Astrocyte (in vitro differentiated cells and primary cell): Measurements from ENCODE around the gene TYW3. TPM values are rescaled to one million over a fixed set of nuclear protein-coding genes. Genes with fewer than 3 reads are reported as not detected.

ENCODE experiments used
- DNase-seq: peaks from one replicate; pipeline ENCODE4 v3.0.0-alpha.2; 2010; ENCODE audit warnings: low read depth
- FAIRE-seq: peaks from 2 replicates; lab custom pipeline; 2011; peaks lifted over from hg19 to GRCh38; lab: Jason Lieb, UNC
- H2AFZ ChIP-seq: 2 replicates; pipeline ENCODE4 v1.6.0; 2012; ENCODE audit warnings: low read depth, low read length, inconsistent platforms
- H3K27ac ChIP-seq: 2 replicates; pipeline ENCODE4 v1.5.1; 2011; ENCODE audit warnings: low read depth, low read length, inconsistent platforms
- H3K27me3 ChIP-seq: 2 replicates; pipeline ENCODE4 v1.6.0; 2011; ENCODE audit warnings: low read length, inconsistent platforms; ENCODE audit not compliant: insufficient read depth
- H3K36me3 ChIP-seq: 2 replicates; pipeline ENCODE4 v1.5.1; 2011; ENCODE audit warnings: low read length, inconsistent platforms; ENCODE audit not compliant: insufficient read depth
- H3K4me1 ChIP-seq: 2 replicates; pipeline ENCODE4 v1.5.1; 2011; ENCODE audit warnings: low read length, inconsistent platforms; ENCODE audit not compliant: insufficient read depth
- H3K4me2 ChIP-seq: 2 replicates; pipeline ENCODE4 v1.6.0; 2012; ENCODE audit warnings: low read length, inconsistent platforms
- H3K4me3 ChIP-seq: 2 replicates; pipeline ENCODE4 v1.5.1; 2011; ENCODE audit warnings: low read depth, mild to moderate bottlenecking, low read length, inconsistent platforms; ENCODE audit not compliant: insufficient read depth
- H3K79me2 ChIP-seq: 2 replicates; pipeline ENCODE4 v1.6.0; 2012; ENCODE audit warnings: mild to moderate bottlenecking, low read length, inconsistent platforms; ENCODE audit not compliant: insufficient read depth
- H3K9ac ChIP-seq: 2 replicates; pipeline ENCODE4 v1.6.0; 2012; ENCODE audit warnings: mild to moderate bottlenecking, low read length, inconsistent platforms
- H3K9me3 ChIP-seq: 2 replicates; pipeline ENCODE4 v1.5.1; 2012; ENCODE audit warnings: low read depth, mild to moderate bottlenecking, low read length, inconsistent platforms; ENCODE audit not compliant: insufficient read depth
- H4K20me1 ChIP-seq: 2 replicates; pipeline ENCODE4 v1.6.0; 2012; ENCODE audit warnings: low read length, inconsistent platforms; ENCODE audit not compliant: insufficient read depth
- H3K27ac Mint-ChIP-seq: one replicate; pipeline ENCODE4 v1.8.0; 2021; ENCODE audit warnings: mild to moderate bottlenecking, mixed read lengths; ENCODE audit not compliant: unreplicated experiment
- H3K27me3 Mint-ChIP-seq: one replicate; pipeline ENCODE4 v1.8.0; 2021; ENCODE audit warnings: low read depth, mixed read lengths; ENCODE audit not compliant: unreplicated experiment
- H3K36me3 Mint-ChIP-seq: one replicate; pipeline ENCODE4 v1.8.0; 2021; ENCODE audit warnings: low read depth, mixed read lengths; ENCODE audit not compliant: unreplicated experiment
- H3K4me1 Mint-ChIP-seq: one replicate; pipeline ENCODE4 v1.8.0; 2021; ENCODE audit warnings: low read depth, mixed read lengths; ENCODE audit not compliant: unreplicated experiment
- H3K4me3 Mint-ChIP-seq: one replicate; pipeline ENCODE4 v1.8.0; 2021; ENCODE audit warnings: mild to moderate bottlenecking, moderate library complexity, mixed read lengths; ENCODE audit not compliant: unreplicated experiment
- H3K9me3 Mint-ChIP-seq: one replicate; pipeline ENCODE4 v1.8.0; 2021; ENCODE audit warnings: mild to moderate bottlenecking, mixed read lengths; ENCODE audit not compliant: unreplicated experiment
- CTCF ChIP-seq: IDR thresholded peaks from 2 replicates; pipeline ENCODE4 v1.5.1; 2011; ENCODE audit warnings: low read depth, mild to moderate bottlenecking, inconsistent platforms, low read length, moderate library complexity; ENCODE audit not compliant: insufficient read depth
- EZH2 ChIP-seq: IDR thresholded peaks from 2 replicates; pipeline ENCODE4 v1.6.1; 2012; ENCODE audit warnings: mild to moderate bottlenecking, low read length, inconsistent platforms; ENCODE audit not compliant: insufficient read depth
- total RNA-seq: library from RNA; stranded (reverse); gene quantifications from 2 replicates; pipeline ENCODE4 v1.2.1, GENCODE V29; 2021

The TYW3 gene
- total RNA-seq, 1 donor from 2014 or later: 19.4 TPM

- no peak overlapping the region for H3K4me3 Mint-ChIP-seq
- H3K36me3 Mint-ChIP-seq: no peaks in the 10 kb centered on the region
- H3K9me3 ChIP-seq: no peaks in the 10 kb centered on the region
- no peaks in the 10 kb centered on the region for H3K36me3 ChIP-seq
- peak overlapping the region; percentile 72 for H3K4me2 ChIP-seq
- peak overlapping the region; percentile 7 for H3K9ac ChIP-seq
- H3K27me3 Mint-ChIP-seq: no peaks in the 10 kb centered on the region
- H3K27ac ChIP-seq: peak overlapping the region; percentile 55
- no peaks in the 10 kb centered on the region for H3K79me2 ChIP-seq
- DNase-seq: peak; percentile 85
- peak overlapping the region; percentile 19 for H2AFZ ChIP-seq
- no peak overlapping the region for H3K27ac Mint-ChIP-seq
- peaks cover 8% of the 10 kb centered on the region for H3K4me1 Mint-ChIP-seq
- TF ChIP-seq CTCF (no peak), EZH2 (no peak)
- peaks cover 7% of the 10 kb centered on the region for H3K4me1 ChIP-seq
- FAIRE-seq: no peak
- H3K4me3 ChIP-seq: no peak overlapping the region
- H3K9me3 Mint-ChIP-seq: no peaks in the 10 kb centered on the region
- H3K27me3 ChIP-seq: no peaks in the 10 kb centered on the region
- no peaks in the 10 kb centered on the region for H4K20me1 ChIP-seq
Measured at GRCh38 chr1:74693473-74693872, 39.5 kb upstream of the TYW3 start.

DNA sequence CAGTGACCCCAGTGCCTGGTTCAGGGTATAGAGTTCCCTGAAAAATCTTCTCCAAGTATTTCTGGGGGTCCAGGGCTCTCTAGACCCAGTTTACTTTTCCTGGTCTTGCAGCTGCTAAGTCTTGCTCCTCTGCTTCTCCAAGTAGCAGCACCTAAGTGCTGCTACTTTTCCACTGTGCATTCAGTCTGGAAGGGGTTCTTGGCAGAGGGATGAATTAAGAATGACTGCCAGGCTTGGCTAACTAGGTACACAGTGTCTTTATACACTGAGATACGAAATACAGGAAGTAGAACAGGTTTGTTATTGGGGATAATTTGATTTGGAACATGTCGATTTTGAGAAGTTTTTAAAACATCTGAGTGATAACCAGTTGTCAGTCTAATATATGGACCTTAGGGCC lies 35.1 kb upstream of the TYW3 start:
- H3K4me1 Mint-ChIP-seq: peaks cover 8% of the 10 kb centered on the region
- DNase-seq: no peak

More for the DNA sequence above, 35.1 kb upstream of the TYW3 start:
- H3K4me3 Mint-ChIP-seq: no peak overlapping the region
- Histone ChIP-seq H2AFZ (no peak overlapping the region), H4K20me1 (no peaks in the 10 kb centered on the region), H3K4me3 (no peak overlapping the region), H3K9me3 (no peaks in the 10 kb centered on the region), H3K79me2 (no peaks in the 10 kb centered on the region), H3K4me1 (peaks cover 4% of the 10 kb centered on the region), H3K4me2 (no peak overlapping the region), H3K27me3 (no peaks in the 10 kb centered on the region), H3K9ac (no peak overlapping the region), H3K27ac (no peak overlapping the region), H3K36me3 (no peaks in the 10 kb centered on the region)
- H3K36me3 Mint-ChIP-seq: no peaks in the 10 kb centered on the region
- H3K27ac Mint-ChIP-seq: no peak overlapping the region
- FAIRE-seq: no peak
- H3K9me3 Mint-ChIP-seq: no peaks in the 10 kb centered on the region
- TF ChIP-seq CTCF (no peak), EZH2 (no peak)
- no peaks in the 10 kb centered on the region for H3K27me3 Mint-ChIP-seq
